H1 (cell line): ENCODE measurements around the gene PLPP4. TPM values are rescaled to one million over a fixed set of nuclear protein-coding genes. Genes with fewer than 3 reads are reported as not detected.

Experiments used
- CTCF ChIA-PET: fragments of 300-600 bp; sonication (Branson Sonifier 250); formaldehyde crosslinking; loops from one replicate; lab custom pipeline; 2021; ENCODE audit not compliant: partially characterized antibody; lab: Charles Lee
- POLR2A ChIA-PET: fragments of 300-600 bp; sonication (Branson Sonifier 250); formaldehyde crosslinking; loops from one replicate; lab custom pipeline; 2021; ENCODE audit warnings: inconsistent platforms; ENCODE audit not compliant: partially characterized antibody; lab: Charles Lee
- DNase-seq, 2 experiments: peaks; one replicate each; pipeline versions ENCODE4 v3.0.0 to v3.0.0-alpha.2; 2010 to 2022; ENCODE audit warnings: low spot score in 2 of 2, low read depth in 1 of 2, mixed read lengths in 1 of 2
- FAIRE-seq: peaks from 2 replicates; lab custom pipeline; 2011; peaks lifted over from hg19 to GRCh38; lab: Jason Lieb, UNC
- H2AFZ ChIP-seq: 2 replicates; pipeline ENCODE4 v1.8.1; 2012; ENCODE audit warnings: low read length, inconsistent platforms
- H2AK5ac ChIP-seq: 2 replicates; pipeline ENCODE4 v1.6.1; 2013; ENCODE audit warnings: low read depth, low read length
- H2BK120ac ChIP-seq: replicated peaks from 2 replicates; pipeline ENCODE3; 2013; ENCODE audit warnings: low read depth, low read length, inconsistent platforms
- H2BK12ac ChIP-seq: 2 replicates; pipeline ENCODE4 v1.6.1; 2013; ENCODE audit warnings: low read depth, low read length
- H2BK15ac ChIP-seq: 2 replicates; pipeline ENCODE4 v1.6.1; 2013; ENCODE audit warnings: low read length
- H2BK20ac ChIP-seq: 2 replicates; pipeline ENCODE4 v1.6.1; 2013; ENCODE audit warnings: low read length
- H2BK5ac ChIP-seq: 2 replicates; pipeline ENCODE4 v1.6.1; 2013; ENCODE audit warnings: low read depth, low read length
- H3K14ac ChIP-seq: 2 replicates; pipeline ENCODE4 v1.6.1; 2013; ENCODE audit warnings: inconsistent platforms; ENCODE audit not compliant: insufficient read length
- H3K18ac ChIP-seq: 2 replicates; pipeline ENCODE4 v1.6.1; 2013; ENCODE audit warnings: low read length; ENCODE audit errors: extremely low read depth
- H3K23ac ChIP-seq: 2 replicates; pipeline ENCODE4 v1.6.1; 2013; ENCODE audit warnings: inconsistent platforms; ENCODE audit not compliant: insufficient read length
- H3K23me2 ChIP-seq: 2 replicates; pipeline ENCODE4 v1.6.1; 2013; ENCODE audit warnings: low read depth, low read length
- H3K27ac ChIP-seq: 2 replicates; pipeline ENCODE4 v1.6.1; 2011; ENCODE audit warnings: low read depth, low read length, inconsistent platforms
- H3K27me3 ChIP-seq, 4 experiments: replicated peaks in 1 of 4; 1 replicate in 1 of 4; 2 replicates in 3 of 4; pipeline versions ENCODE4 v1.6.1 to v1.8.1; 2011 to 2013; ENCODE audit warnings: low read length in 3 of 4, mild to moderate bottlenecking in 3 of 4, inconsistent platforms in 2 of 4, mixed read lengths in 2 of 4, moderate library complexity in 1 of 4; ENCODE audit not compliant: control insufficient read depth in 3 of 4, insufficient read depth in 3 of 4; ENCODE audit errors: extremely low read depth in 1 of 4
- H3K36me3 ChIP-seq, 4 experiments: 2 replicates each; pipeline versions ENCODE4 v1.6.1 to v1.8.1; 2011 to 2013; ENCODE audit warnings: mild to moderate bottlenecking in 4 of 4, low read length in 3 of 4, moderate library complexity in 2 of 4, control low read depth in 1 of 4, inconsistent platforms in 1 of 4; ENCODE audit not compliant: insufficient read depth in 4 of 4, control insufficient read depth in 2 of 4
- H3K4ac ChIP-seq: replicated peaks from 2 replicates; pipeline ENCODE3; 2013; ENCODE audit warnings: low read length, low read depth, mixed read lengths, inconsistent platforms; ENCODE audit not compliant: insufficient read length
- H3K4me1 ChIP-seq, 4 experiments: replicated peaks in 1 of 4; 1 replicate in 1 of 4; 2 replicates in 3 of 4; pipeline versions ENCODE4 v1.6.1 to v1.8.1; 2011 to 2013; ENCODE audit warnings: low read length in 3 of 4, inconsistent platforms in 2 of 4, mixed read lengths in 1 of 4; ENCODE audit not compliant: insufficient read depth in 4 of 4, control insufficient read depth in 3 of 4
- H3K4me2 ChIP-seq, 2 experiments: 2 replicates each; pipeline versions ENCODE4 v1.6.1 to v1.8.1; 2011 to 2013; ENCODE audit warnings: low read depth in 2 of 2, low read length in 2 of 2, control low read depth in 1 of 2, inconsistent platforms in 1 of 2, mild to moderate bottlenecking in 1 of 2; ENCODE audit not compliant: insufficient read depth in 1 of 2
- H3K4me3 ChIP-seq, 4 experiments: fragments of 200-600, 300-600 bp in 1 of 4; sonication (generic), shearing (Covaris generic), sonication (Bioruptor Twin) in 1 of 4; 2 replicates each; pipeline versions ENCODE4 v1.5.1 to v1.8.1; 2011 to 2016; ENCODE audit warnings: low read length in 4 of 4, low read depth in 3 of 4, control low read depth in 2 of 4, inconsistent platforms in 2 of 4, mild to moderate bottlenecking in 2 of 4, mixed read lengths in 1 of 4, moderate library complexity in 1 of 4; ENCODE audit not compliant: insufficient read depth in 2 of 4; ENCODE audit errors: extremely low read depth in 1 of 4
- H3K56ac ChIP-seq: replicated peaks from 2 replicates; pipeline ENCODE3; 2013; ENCODE audit warnings: low read depth, mild to moderate bottlenecking, mixed read lengths, low read length, inconsistent platforms; ENCODE audit not compliant: insufficient read length
- H3K79me1 ChIP-seq: 2 replicates; pipeline ENCODE4 v1.6.1; 2013; ENCODE audit warnings: low read depth, low read length, control low read depth
- H3K79me2 ChIP-seq, 2 experiments: 2 replicates each; pipeline versions ENCODE4 v1.6.1 to v1.8.1; 2012 to 2013; ENCODE audit warnings: low read length in 2 of 2, mild to moderate bottlenecking in 2 of 2, inconsistent platforms in 1 of 2; ENCODE audit not compliant: insufficient read depth in 2 of 2, control insufficient read depth in 1 of 2
- H3K9ac ChIP-seq, 4 experiments: replicated peaks in 1 of 4; 1 replicate in 1 of 4; 2 replicates in 3 of 4; pipeline versions ENCODE4 v1.6.1 to v1.8.1; 2011 to 2013; ENCODE audit warnings: low read depth in 3 of 4, low read length in 3 of 4, control low read depth in 2 of 4, mild to moderate bottlenecking in 2 of 4, moderate library complexity in 2 of 4, inconsistent platforms in 1 of 4; ENCODE audit errors: extremely low read depth in 1 of 4
- H3K9me3 ChIP-seq, 2 experiments: 2 replicates each; pipeline versions ENCODE4 v1.6.1 to v1.8.1; 2012 to 2013; ENCODE audit warnings: mild to moderate bottlenecking in 2 of 2, moderate library complexity in 2 of 2, control low read depth in 1 of 2, inconsistent platforms in 1 of 2, low read depth in 1 of 2, low read length in 1 of 2, mixed read lengths in 1 of 2; ENCODE audit not compliant: insufficient read depth in 2 of 2
- H4K20me1 ChIP-seq, 2 experiments: replicated peaks in 1 of 2; 2 replicates each; pipeline versions ENCODE3 to v1.8.1; 2011 to 2013; ENCODE audit warnings: inconsistent platforms in 2 of 2, low read length in 2 of 2, mild to moderate bottlenecking in 1 of 2; ENCODE audit not compliant: insufficient read depth in 2 of 2, control insufficient read depth in 1 of 2
- H4K5ac ChIP-seq: 2 replicates; pipeline ENCODE4 v1.6.1; 2013; ENCODE audit warnings: low read length, low read depth, mixed read lengths, inconsistent platforms; ENCODE audit not compliant: insufficient read length
- H4K8ac ChIP-seq: 2 replicates; pipeline ENCODE4 v1.8.0; 2013; ENCODE audit warnings: mild to moderate bottlenecking, moderate library complexity, low read length, inconsistent platforms; ENCODE audit not compliant: insufficient read depth; ENCODE audit errors: extremely low read depth
- H4K91ac ChIP-seq: replicated peaks from 2 replicates; pipeline ENCODE3; 2013; ENCODE audit warnings: low read length, mixed read lengths, inconsistent platforms; ENCODE audit not compliant: insufficient read length
- CBX5 ChIP-seq: fragments of 300-800, 300-1000 bp; sonication (generic); IDR thresholded peaks from 2 replicates; pipeline ENCODE4 v1.7.1; 2016; ENCODE audit warnings: antibody characterized with exemption, low read length, low read depth
- CREB1 ChIP-seq: IDR thresholded peaks from 2 replicates; pipeline ENCODE4 v1.6.1; 2012; ENCODE audit warnings: inconsistent platforms
- CTCF ChIP-seq, 3 experiments: IDR thresholded peaks; 1 replicate in 2 of 3; 2 replicates in 1 of 3; pipeline versions ENCODE4 v1.5.1 to v1.6.1; 2011; ENCODE audit warnings: low read length in 3 of 3, mild to moderate bottlenecking in 3 of 3, inconsistent platforms in 2 of 3, low read depth in 1 of 3, moderate library complexity in 1 of 3; ENCODE audit not compliant: insufficient read depth in 1 of 3; ENCODE audit errors: control extremely low read depth in 1 of 3
- RAD21 ChIP-seq, 2 experiments: IDR thresholded peaks in 1 of 2; conservative IDR thresholded peaks in 1 of 2; 2 replicates each; pipeline ENCODE4 v1.6.1; 2011; ENCODE audit warnings: low read depth in 2 of 2, low read length in 2 of 2, improper control_type of control experiment in 1 of 2, inconsistent platforms in 1 of 2, mild to moderate bottlenecking in 1 of 2, moderate library complexity in 1 of 2
- SAP30 ChIP-seq: fragments of 300-600 bp; sonication (generic); IDR thresholded peaks from 2 replicates; pipeline ENCODE4 v1.7.1; 2012; ENCODE audit warnings: low read length, moderate library complexity, mild to moderate bottlenecking, inconsistent platforms; ENCODE audit not compliant: insufficient read depth, insufficient replicate concordance
- TBP ChIP-seq: IDR thresholded peaks from 2 replicates; pipeline ENCODE4 v1.6.1; 2011; ENCODE audit warnings: low read depth, low read length, improper control_type of control experiment
- WGBS, 2 experiments: shearing (Covaris generic) in 1 of 2; methylation state at CpG; one replicate each; pipeline versions ENCODE4 v1.1.6 to v1.1.7; 2013 to 2015; ENCODE audit warnings: low lambda C conversion rate in 2 of 2, mixed read lengths in 2 of 2, inconsistent platforms in 1 of 2, low coverage in 1 of 2, missing lambda C conversion rate in 1 of 2; ENCODE audit not compliant: insufficient replicate concordance in 2 of 2, insufficient coverage in 1 of 2, insufficient read length in 1 of 2; ENCODE audit errors: extremely low coverage in 1 of 2, missing lambda C conversion rate in 1 of 2; 5-methylcytosine and 5-hydroxymethylcytosine counted together
- polyA plus RNA-seq, 7 experiments: library from polyadenylated mRNA; depleted of rRNA in 3 of 7; stranded (reverse) in 5 of 7; unstranded in 2 of 7; fragments of >200 nt in 5 of 7; fragments of 200-250 nt in 2 of 7; gene quantifications; 1 replicate in 5 of 7; 2 replicates in 1 of 7; 4 replicates in 1 of 7; pipeline versions ENCODE4 v1.2.1 to v1.2.3, GENCODE V29; 2011 to 2013; ENCODE audit warnings: missing spikeins in 2 of 7, mixed read lengths in 2 of 7
- total RNA-seq: library from RNA; stranded (reverse); fragmentation: NEBNext Ultra II Directional; extraction: Animal tissue kit (Norgen Biotek cat#: 25700); gene quantifications from 2 replicates; pipeline ENCODE4 v1.2.1, GENCODE V29; 2021

The PLPP4 gene
- total and polyA plus RNA-seq, 2 of the 8 experiments (the other 6 are each of a cell fraction or from before 2014, with no cell fraction given) = 0.30 TPM; not detected in 1

GRCh38 chr10:120598386-120598785 is 141.4 kb downstream of the PLPP4 start:
- FAIRE-seq (no peak), DNase-seq (peak in 1 of 2 experiments; percentile 48)
- Histone ChIP-seq H2AK5ac (peak overlapping the region; percentile 6; the same call in 1 of the 2 replicates), H2BK15ac (no peak overlapping the region), H3K4me1 (peaks cover 2 to 13% (median 5%) of the 10 kb centered on the region in 4 experiments; a peak in 5 of 7 replicates), H3K79me1 (no peaks in the 10 kb centered on the region), H3K9ac (no peak overlapping the region), H2AFZ (no peak overlapping the region), H3K4ac (no peak overlapping the region), H3K4me2 (no peak overlapping the region), H3K9me3 (no peaks in the 10 kb centered on the region), H2BK20ac (no peak overlapping the region), H3K56ac (no peak overlapping the region), H4K91ac (no peak overlapping the region), H2BK120ac (no peak overlapping the region), H2BK12ac (peak overlapping the region; percentile 62; the same call in 1 of the 2 replicates), H3K27me3 (no peaks in the 10 kb centered on the region), H2BK5ac (no peak overlapping the region), H4K20me1 (no peaks in the 10 kb centered on the region), H3K27ac (no peak overlapping the region), H3K36me3 (no peaks in the 10 kb centered on the region), H4K5ac (no peak overlapping the region), H4K8ac (no peak overlapping the region), H3K18ac (no peak overlapping the region), H3K23me2 (no peaks in the 10 kb centered on the region), H3K14ac (no peak overlapping the region), H3K79me2 (no peaks in the 10 kb centered on the region), H3K23ac (no peak overlapping the region), H3K4me3 (no peak overlapping the region)
- 87% methylated on average over 5 of the region's 5 CpGs; no CpG with 5 or more reads in 1 of the 2 experiments for WGBS, 2 experiments
- CTCF ChIA-PET = interaction anchor here (0.7 to 5.1 kb wide), 6 partner anchors 37 to 207 kb away, joined by 3 to 37 read pairs (median 4); no protein-coding TSS in a partner anchor
- peak in 2 of 3 experiments; percentile 7 to 43; a peak in 2 of 4 replicates for TF ChIP-seq CTCF (IDR thresholded peaks at IDR 0.05; ENCODE audit: control extremely low read depth in 1 of 3, insufficient read depth in 1 of 3, low read depth in 1 of 3, low read length in 3 of 3)
- TF ChIP-seq RAD21 (IDR thresholded peaks at IDR 0.05 in 1 of 2, conservative IDR thresholded peaks at IDR 0.05 in 1 of 2; ENCODE audit: low read depth in 2 of 2, low read length in 2 of 2) = peak; percentile 35 to 57; a peak in 3 of 4 replicates
- no peak for TF ChIP-seq TBP
- no peak for TF ChIP-seq SAP30
- TF ChIP-seq CREB1 = no peak
- no peak for TF ChIP-seq CBX5
- POLR2A ChIA-PET = no interaction called here
